Measurements from ENCODE around the gene SNRPD1.
"Not testable (repeated sequence)": the region's sequence is repeated elsewhere in the genome, so short reads cannot be mapped to it uniquely, and the experiment has no call there.

The SNRPD1 gene

DNA sequence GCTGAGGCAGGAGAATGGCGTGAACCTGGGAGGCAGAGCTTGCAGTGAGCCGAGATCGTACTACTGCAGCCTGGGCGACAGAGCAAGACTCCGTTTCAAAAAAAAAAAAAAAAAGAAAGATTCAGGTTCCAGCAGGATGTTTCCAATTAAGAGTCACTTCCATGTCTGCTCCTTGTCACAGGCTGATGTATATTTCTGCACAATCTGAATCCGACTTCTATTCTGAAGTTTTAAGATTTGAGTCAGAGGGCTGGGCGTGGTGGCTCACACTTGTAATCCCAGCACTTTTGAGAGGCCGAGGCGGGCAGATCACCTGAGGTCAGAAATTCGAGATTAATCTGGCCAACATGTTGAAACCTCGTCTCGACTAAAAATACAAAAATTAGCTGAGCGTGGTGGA is 24.7 kb downstream of the SNRPD1 start:
- DNase-seq (ENCODE audit: low read depth in 2 of 2): no peak

- no peak for DNase-seq (ENCODE audit: low read depth in 2 of 2)
Observed at GRCh38 chr18:21638822-21639221, 26.7 kb downstream of the SNRPD1 start.

- DNase-seq (ENCODE audit: low read depth in 2 of 2): not testable (repeated sequence)
Observed at GRCh38 chr18:21640375-21640774, 28.3 kb downstream of the SNRPD1 start.

DNA sequence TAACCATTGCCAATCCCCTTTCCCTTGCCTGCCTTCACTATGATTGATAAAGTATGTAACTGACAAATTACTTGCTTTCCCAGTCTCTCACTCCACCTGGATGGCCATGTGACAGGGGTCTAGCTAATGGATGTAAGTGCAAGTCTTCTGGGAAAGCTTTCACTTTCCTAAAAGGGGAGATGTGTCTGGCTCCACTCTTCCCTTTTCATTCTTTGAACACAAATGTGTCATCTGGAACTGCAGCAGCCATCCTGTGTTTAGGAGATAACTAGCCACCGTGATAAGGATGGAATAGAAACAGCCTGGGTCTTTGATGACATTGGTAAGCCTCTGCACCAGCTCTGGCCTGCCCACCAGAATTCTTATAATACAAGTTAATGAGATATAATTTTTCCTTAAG is 38.2 kb downstream of the SNRPD1 start:
- DNase-seq (ENCODE audit: low read depth in 2 of 2): no peak

DNA sequence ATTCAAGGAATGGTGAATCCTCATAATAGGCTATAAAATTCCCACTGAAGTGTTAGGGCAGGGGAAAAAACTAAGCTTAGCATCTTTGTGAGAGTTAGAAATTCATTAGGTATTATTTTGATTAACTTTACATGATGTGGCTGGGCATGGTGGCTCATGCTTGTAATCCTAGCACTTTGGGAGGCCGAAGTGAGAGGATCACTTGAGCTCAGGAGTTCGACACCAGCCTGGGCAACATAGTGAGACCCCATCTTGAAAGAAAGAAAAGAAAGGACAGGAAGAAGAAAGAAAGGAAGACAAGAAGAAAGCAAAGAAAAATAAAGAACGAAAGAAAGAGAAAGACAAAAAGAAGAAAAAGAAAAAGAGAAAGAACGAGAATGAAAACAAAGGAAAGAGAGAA is 40.0 kb downstream of the SNRPD1 start:
- no peak for DNase-seq (ENCODE audit: low read depth in 2 of 2)

DNA sequence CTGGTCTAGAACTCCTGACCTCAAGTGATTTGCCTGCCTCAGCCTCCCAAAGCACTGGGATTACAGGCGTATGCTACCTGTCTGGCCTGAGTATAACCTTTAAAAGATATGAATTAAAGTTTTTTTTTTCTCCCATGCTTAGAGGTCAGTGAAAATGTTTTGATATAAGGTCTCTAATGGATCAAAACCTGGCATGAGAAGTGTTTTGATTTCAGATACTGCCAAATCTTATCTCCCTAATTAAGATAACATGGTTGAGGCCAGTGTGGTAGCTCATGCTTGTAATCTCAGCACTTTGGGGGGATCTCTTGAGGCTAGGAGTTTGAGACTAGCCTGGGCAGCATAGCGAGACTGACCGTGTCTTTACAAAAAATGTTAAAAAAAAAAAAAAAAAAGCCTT is 41.2 kb downstream of the SNRPD1 start:
- DNase-seq (ENCODE audit: low read depth in 2 of 2): no peak

- no peak for DNase-seq (ENCODE audit: low read depth in 2 of 2)
Observed at GRCh38 chr18:21656402-21656801, 44.3 kb downstream of the SNRPD1 start.

GRCh38 chr18:21660078-21660477 is 48.0 kb downstream of the SNRPD1 start:
- DNase-seq (ENCODE audit: low read depth in 2 of 2): no peak

- DNase-seq (ENCODE audit: low read depth in 2 of 2): no peak
Observed at GRCh38 chr18:21662581-21662980, 50.5 kb downstream of the SNRPD1 start.

- no peak for DNase-seq (ENCODE audit: low read depth in 2 of 2)
Observed at GRCh38 chr18:21663578-21663977, 51.5 kb downstream of the SNRPD1 start.

- DNase-seq (ENCODE audit: low read depth in 2 of 2): no peak
Observed at GRCh38 chr18:21664069-21664468, 52.0 kb downstream of the SNRPD1 start.

DNA sequence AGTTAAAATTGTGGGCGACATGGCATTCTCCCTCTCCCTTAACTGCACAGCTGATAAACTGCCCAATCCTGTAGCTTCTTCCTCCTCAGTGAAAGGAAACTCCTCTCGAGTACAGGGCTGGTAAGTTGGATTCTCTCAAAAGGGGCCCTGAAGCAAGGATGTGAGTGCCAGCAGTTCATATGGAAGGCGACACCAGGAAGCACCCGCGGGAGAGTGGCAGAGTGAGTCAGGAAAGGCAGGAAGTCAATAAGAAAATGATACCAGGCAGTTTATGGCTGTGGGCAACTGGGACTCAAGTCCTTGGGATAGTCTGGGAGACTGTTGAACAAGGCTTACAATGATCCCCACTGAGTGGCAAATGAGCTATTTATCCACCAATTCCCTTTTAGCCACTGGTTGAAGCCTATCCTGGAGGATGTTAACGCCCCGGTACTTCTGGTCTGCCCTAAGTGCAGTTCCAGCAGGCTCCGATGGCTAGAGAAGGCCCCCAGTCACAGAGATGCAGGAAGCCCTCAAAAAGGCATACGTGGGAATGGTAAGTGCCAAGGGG is 57.7 kb downstream of the SNRPD1 start:
- no peak for DNase-seq (ENCODE audit: low read depth in 2 of 2)

DNA sequence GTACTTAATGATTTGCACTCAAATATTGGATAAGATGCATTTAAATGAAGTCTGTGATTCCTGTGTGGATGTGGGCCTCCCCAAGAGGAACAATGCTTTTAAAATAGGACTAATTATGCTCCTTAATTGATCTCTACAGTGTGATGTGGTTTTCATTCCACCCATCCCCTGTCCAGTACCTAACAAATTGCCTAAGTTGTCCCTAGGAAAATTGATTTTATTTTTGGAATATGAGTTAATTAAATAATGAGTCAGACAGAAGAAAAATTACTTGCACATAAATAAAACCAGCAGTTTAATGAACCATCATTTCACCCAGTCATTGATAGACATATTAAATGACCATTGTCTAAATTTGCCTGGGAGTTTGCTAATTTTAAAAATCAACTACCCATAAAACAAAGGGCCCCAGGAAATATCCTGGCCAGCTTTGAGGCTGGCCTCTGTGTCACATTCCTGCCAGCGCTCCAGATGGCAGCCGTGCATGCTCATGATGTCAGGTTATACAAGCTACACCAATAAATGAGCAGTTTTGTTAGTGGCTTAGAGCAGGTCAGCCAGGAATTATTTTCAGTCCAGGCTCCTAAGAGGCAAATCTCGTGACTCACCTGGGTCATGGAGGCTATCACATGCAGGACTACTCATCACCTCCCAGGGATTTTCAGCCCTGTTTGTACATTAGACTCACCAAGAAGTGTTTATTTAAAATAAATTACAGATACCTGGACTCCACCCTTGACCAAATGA is 60.6 kb downstream of the SNRPD1 start:
- DNase-seq (ENCODE audit: low read depth in 2 of 2): no peak

- DNase-seq (ENCODE audit: low read depth in 2 of 2): not testable (repeated sequence)
Observed at GRCh38 chr18:21675354-21675753, 63.2 kb downstream of the SNRPD1 start.

GRCh38 chr18:21678859-21679258 is 66.7 kb downstream of the SNRPD1 start:
- DNase-seq (ENCODE audit: low read depth in 2 of 2): no peak

DNA sequence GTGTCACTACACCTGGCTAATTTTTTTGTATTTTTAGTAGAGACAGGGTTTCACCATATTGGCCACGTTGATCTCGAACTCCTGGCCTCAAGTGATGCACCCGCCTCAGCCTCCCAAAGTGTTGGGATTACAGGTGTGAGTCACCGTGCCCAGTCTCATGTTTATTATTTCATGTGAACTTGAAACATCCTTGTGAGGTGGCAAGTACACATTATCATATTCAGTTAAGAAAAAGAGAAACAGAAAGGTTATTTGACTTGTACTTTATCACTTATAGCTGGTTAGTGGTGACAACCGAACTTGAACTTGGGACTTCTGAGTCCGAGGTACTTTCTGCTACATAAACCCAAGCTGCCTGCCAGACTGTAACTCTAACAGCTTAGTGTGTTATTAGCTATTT is 68.0 kb downstream of the SNRPD1 start:
- no peak for DNase-seq (ENCODE audit: low read depth in 2 of 2)

- DNase-seq (ENCODE audit: low read depth in 2 of 2): no peak
Observed at GRCh38 chr18:21682371-21683051, 70.4 kb downstream of the SNRPD1 start.

All from activated CD8-positive, alpha-beta memory T cell treated with anti-CD3 and anti-CD28 coated beads for 4 hours (primary cell).